D721Med (cell line): ENCODE measurements around the gene TSKS.

Experiments used
- DNase-seq: peaks from one replicate; pipeline ENCODE4 v3.0.0; 2011; ENCODE audit warnings: low spot score; ENCODE audit not compliant: insufficient read length
- FAIRE-seq: peaks from 2 replicates; lab custom pipeline; 2011; peaks lifted over from hg19 to GRCh38; lab: Jason Lieb, UNC
- TF ChIP-seq, protein P1 (sequence below): IDR thresholded peaks from 2 replicates; pipeline ENCODE4 v1.5.1; 2012; ENCODE audit warnings: mild to moderate bottlenecking, control low read depth; ENCODE audit not compliant: insufficient read depth; ENCODE audit errors: missing control alignments

TSKS gene

DNA sequence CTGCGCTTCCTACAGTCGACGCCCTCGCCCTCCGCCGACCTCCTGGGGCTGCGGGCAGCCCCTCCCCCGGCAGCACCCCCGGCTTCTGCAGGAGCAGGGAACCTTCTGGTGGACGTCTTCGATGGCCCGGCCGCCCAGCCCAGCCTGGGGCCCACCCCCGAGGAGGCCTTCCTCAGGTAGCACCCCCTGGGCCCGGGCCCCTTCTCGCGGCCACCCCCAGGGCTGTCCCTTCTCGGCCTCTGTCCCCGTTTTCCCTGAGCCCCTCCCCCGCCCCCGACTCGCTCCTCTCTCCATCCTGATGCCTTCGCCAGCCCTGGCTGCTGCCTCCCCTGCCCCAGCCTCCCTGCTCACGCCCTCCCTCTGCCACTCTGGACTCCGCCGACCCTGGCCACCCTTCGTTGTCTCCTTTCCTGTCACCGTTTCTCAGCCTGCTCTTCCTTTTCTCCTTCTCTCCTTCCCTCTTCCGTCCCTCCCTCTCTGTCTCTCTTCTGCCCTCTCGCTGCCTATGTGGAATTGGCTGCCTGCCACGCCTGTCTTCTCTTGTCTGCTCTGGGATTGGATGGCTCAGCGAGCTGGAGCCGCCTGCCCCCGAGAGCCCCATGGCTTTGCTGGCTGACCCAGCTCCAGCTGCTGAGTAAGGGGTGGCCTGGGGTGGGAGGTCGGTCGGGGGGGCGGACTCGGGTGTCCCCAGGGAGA is 39.0 kb upstream of the TSKS start:
- TF ChIP-seq, protein P1, sequence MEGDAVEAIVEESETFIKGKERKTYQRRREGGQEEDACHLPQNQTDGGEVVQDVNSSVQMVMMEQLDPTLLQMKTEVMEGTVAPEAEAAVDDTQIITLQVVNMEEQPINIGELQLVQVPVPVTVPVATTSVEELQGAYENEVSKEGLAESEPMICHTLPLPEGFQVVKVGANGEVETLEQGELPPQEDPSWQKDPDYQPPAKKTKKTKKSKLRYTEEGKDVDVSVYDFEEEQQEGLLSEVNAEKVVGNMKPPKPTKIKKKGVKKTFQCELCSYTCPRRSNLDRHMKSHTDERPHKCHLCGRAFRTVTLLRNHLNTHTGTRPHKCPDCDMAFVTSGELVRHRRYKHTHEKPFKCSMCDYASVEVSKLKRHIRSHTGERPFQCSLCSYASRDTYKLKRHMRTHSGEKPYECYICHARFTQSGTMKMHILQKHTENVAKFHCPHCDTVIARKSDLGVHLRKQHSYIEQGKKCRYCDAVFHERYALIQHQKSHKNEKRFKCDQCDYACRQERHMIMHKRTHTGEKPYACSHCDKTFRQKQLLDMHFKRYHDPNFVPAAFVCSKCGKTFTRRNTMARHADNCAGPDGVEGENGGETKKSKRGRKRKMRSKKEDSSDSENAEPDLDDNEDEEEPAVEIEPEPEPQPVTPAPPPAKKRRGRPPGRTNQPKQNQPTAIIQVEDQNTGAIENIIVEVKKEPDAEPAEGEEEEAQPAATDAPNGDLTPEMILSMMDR, result no peak
- DNase-seq, result peak; percentile 99
- FAIRE-seq, result no peak

DNA sequence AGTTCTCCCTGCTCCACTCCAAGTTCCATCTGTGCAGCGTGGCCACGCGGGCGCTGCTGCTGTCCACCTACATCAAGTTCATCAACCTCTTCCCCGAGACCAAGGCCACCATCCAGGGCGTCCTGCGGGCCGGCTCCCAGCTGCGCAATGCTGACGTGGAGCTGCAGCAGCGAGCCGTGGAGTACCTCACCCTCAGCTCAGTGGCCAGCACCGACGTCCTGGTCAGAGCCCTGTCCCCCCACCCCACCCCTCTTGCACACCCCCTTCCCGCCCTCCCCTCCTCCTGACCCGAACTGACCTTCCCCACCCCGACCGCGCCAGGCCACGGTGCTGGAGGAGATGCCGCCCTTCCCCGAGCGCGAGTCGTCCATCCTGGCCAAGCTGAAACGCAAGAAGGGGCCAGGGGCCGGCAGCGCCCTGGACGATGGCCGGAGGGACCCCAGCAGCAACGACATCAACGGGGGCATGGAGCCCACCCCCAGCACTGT is 38.3 kb upstream of the TSKS start:
- DNase-seq, result no peak
- TF ChIP-seq, protein P1, result no peak
- FAIRE-seq, result no peak

DNA sequence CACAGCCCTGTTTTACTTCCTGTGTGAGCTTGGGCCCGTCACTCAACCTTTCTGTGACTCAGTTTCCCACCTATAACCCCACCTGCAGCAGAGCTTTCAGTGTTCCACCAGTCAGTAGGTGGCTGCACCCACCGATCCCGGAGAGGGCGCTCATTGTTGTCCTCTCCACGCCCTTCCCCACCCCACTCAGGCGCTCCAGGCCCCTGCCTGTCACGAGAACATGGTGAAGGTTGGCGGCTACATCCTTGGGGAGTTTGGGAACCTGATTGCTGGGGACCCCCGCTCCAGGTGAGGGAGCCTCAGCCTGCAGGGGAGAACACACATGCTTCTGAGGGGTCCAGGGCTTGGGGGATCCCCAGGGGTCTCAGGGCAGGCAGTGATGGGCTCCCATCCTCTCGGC is 37.7 kb upstream of the TSKS start:
- FAIRE-seq (no peak), DNase-seq (no peak)
- TF ChIP-seq, protein P1, result no peak

DNA sequence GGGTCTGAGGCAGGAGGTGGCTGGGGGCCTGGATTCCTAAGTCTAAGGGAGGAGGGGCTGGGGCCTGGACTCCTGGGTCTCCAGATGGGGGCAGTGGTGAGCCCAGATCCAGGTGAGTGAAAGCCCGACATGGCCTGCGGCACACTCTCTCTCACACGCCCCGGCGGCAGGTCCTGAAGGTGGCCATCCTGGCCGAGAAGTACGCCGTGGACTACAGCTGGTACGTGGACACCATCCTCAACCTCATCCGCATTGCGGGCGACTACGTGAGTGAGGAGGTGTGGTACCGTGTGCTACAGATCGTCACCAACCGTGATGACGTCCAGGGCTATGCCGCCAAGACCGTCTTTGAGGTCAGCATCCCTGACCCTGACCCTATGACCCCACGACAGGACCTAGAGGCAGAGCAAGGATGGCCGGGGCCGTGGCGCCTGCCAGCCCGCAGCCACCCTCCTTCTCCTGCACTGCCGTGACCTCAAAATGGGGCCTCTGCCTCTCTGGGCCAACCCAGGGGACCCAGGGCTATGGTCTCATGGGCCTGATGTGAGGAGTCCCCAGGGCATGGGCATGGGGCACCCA is 36.8 kb upstream of the TSKS start:
- TF ChIP-seq, protein P1, result peak; percentile 14
- DNase-seq (no peak), FAIRE-seq (no peak)

DNA sequence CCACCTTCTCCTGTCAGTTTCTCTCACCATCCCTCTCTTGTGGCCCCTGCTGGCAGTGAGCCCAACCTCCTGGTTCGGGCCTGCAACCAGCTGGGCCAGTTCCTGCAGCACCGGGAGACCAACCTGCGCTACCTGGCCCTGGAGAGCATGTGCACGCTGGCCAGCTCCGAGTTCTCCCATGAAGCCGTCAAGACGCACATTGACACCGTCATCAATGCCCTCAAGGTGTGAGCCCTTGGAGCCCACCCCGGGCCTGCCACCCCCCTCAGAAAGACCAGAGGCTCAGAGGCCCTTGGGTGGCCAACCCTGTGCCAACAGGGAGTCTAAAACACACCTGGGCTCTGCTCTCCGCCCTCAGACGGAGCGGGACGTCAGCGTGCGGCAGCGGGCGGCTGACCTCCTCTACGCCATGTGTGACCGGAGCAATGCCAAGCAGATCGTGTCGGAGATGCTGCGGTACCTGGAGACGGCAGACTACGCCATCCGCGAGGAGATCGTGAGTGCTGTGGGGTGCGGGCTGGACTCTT is 36.2 kb upstream of the TSKS start:
- FAIRE-seq (no peak), DNase-seq (no peak)
- TF ChIP-seq, protein P1, result no peak

DNA sequence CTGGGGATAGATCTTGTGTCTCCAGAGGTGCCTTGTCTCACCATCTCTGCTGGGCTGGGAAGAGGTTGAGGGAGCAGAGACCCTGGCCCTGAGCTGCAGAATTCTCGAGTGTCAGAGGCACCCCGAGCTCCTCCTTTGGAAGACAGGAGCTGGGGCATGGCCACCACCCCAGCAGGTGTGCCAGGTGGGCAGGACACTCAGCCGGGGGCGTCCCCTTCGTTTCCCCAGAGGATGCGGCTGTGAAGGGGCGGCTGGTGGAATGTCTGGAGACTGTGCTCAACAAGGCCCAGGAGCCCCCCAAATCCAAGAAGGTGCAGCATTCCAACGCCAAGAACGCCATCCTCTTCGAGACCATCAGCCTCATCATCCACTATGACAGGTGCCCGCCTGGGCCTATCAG is 35.5 kb upstream of the TSKS start:
- DNase-seq (no peak), FAIRE-seq (no peak)
- TF ChIP-seq, protein P1, result no peak

DNA sequence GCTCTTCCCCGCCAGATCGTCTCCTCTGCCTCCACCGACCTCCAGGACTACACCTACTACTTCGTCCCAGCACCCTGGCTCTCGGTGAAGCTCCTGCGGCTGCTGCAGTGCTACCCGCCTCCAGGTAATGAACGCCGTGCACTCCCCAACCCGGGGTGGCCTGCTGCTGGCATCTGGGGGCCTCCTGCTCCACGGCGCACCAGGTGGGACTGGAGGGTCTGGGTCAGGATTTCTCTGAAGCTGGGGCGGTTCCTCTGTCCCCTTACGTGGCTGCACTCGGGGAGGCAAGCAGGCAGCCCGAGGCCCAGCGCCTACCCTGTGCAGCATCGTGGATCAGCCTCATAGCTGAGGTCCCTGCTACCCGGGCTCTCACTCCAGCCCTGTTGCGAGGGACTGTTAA is 32.5 kb upstream of the TSKS start:
- TF ChIP-seq, protein P1, result no peak
- DNase-seq (no peak), FAIRE-seq (no peak)
